ENCODE results near the gene PDE10A. TPM values are rescaled to one million over a fixed set of nuclear protein-coding genes. Genes with fewer than 3 reads are reported as not detected.

PDE10A gene
- total and polyA plus RNA-seq, 2 of the 8 experiments (the other 6 are each of a cell fraction or from before 2014, with no cell fraction given) = 1.1 to 2.4 TPM

GRCh38 chr6:165652766-165653165 lies 10.3 kb downstream of the PDE10A start:
- FAIRE-seq = no peak
- Histone ChIP-seq H4K91ac (replicated peaks; ENCODE audit: insufficient read length, low read length) (no peak overlapping the region), H4K20me1 (replicated peaks in 1 of 2; ENCODE audit: control insufficient read depth in 1 of 2, insufficient read depth in 2 of 2, low read length in 2 of 2) (no peaks in the 10 kb centered on the region), H2BK120ac (replicated peaks; ENCODE audit: low read depth, low read length) (no peak overlapping the region), H4K8ac (ENCODE audit: extremely low read depth, insufficient read depth, low read length) (no peak overlapping the region), H3K14ac (ENCODE audit: insufficient read length) (no peak overlapping the region), H3K27ac (ENCODE audit: low read depth, low read length) (no peak overlapping the region), H2BK15ac (ENCODE audit: low read length) (no peak overlapping the region), H2BK5ac (ENCODE audit: low read depth, low read length) (no peak overlapping the region), H2BK12ac (ENCODE audit: low read depth, low read length) (no peak overlapping the region), H3K4me1 (replicated peaks in 1 of 4; ENCODE audit: control insufficient read depth in 3 of 4, insufficient read depth in 4 of 4, low read length in 3 of 4) (peaks cover 0 to 8% (median 2%) of the 10 kb centered on the region in 4 experiments; a peak in 3 of 7 replicates), H3K23me2 (ENCODE audit: low read depth, low read length) (no peaks in the 10 kb centered on the region), H3K79me1 (ENCODE audit: low read depth, low read length) (no peaks in the 10 kb centered on the region), H3K4me3 (ENCODE audit: extremely low read depth in 1 of 4, insufficient read depth in 2 of 4, low read depth in 3 of 4, low read length in 4 of 4) (no peak overlapping the region), H3K9ac (replicated peaks in 1 of 4; ENCODE audit: extremely low read depth in 1 of 4, low read depth in 3 of 4, low read length in 3 of 4) (no peak overlapping the region), H3K4ac (replicated peaks; ENCODE audit: insufficient read length, low read depth, low read length) (no peak overlapping the region), H3K9me3 (ENCODE audit: insufficient read depth in 2 of 2, low read depth in 1 of 2, low read length in 1 of 2) (no peaks in the 10 kb centered on the region), H2BK20ac (ENCODE audit: low read length) (no peak overlapping the region), H3K79me2 (ENCODE audit: control insufficient read depth in 1 of 2, insufficient read depth in 2 of 2, low read length in 2 of 2) (no peaks in the 10 kb centered on the region), H3K18ac (ENCODE audit: extremely low read depth, low read length) (no peak overlapping the region), H3K36me3 (ENCODE audit: control insufficient read depth in 2 of 4, insufficient read depth in 4 of 4, low read length in 3 of 4) (no peaks in the 10 kb centered on the region), H3K56ac (replicated peaks; ENCODE audit: insufficient read length, low read depth, low read length) (no peak overlapping the region), H3K23ac (ENCODE audit: insufficient read length) (no peak overlapping the region), H2AK5ac (ENCODE audit: low read depth, low read length) (no peak overlapping the region), H3K4me2 (ENCODE audit: insufficient read depth in 1 of 2, low read depth in 2 of 2, low read length in 2 of 2) (no peak overlapping the region), H4K5ac (ENCODE audit: insufficient read length, low read depth, low read length) (no peak overlapping the region), H2AFZ (ENCODE audit: low read length) (no peak overlapping the region), H3K27me3 (replicated peaks in 1 of 4; ENCODE audit: control insufficient read depth in 3 of 4, extremely low read depth in 1 of 4, insufficient read depth in 3 of 4, low read length in 3 of 4) (no peaks in the 10 kb centered on the region)
- POLR2A ChIA-PET (ENCODE audit: partially characterized antibody) = no interaction called here
- no peak for DNase-seq (ENCODE audit: low read depth in 1 of 2, low spot score in 2 of 2)
- 92% methylated on average over 5 of the region's 5 CpGs; no CpG with 5 or more reads in 1 of the 2 experiments for WGBS, 2 experiments (ENCODE audit: extremely low coverage in 1 of 2, insufficient coverage in 1 of 2, insufficient read length in 1 of 2, insufficient replicate concordance in 2 of 2, low coverage in 1 of 2, low lambda C conversion rate in 2 of 2, missing lambda C conversion rate in 1 of 2)
- CTCF ChIA-PET (ENCODE audit: partially characterized antibody) = interaction anchor here (0.7 kb wide), 1 partner anchor 1393 kb away, joined by 3 read pairs; no protein-coding TSS in a partner anchor
- no peak for TF ChIP-seq NRF1 (IDR thresholded peaks at IDR 0.05; ENCODE audit: low read depth, low read length)
- TF ChIP-seq SP2 (IDR thresholded peaks at IDR 0.05; ENCODE audit: low read length) = no peak
